Right renal cortex interstitium (tissue), 3 donors: ENCODE results near the gene GALNT4. TPM values are rescaled to one million over a fixed set of nuclear protein-coding genes. Genes with fewer than 3 reads are reported as not detected.

Experiments
- DNase-seq, 3 donors: peaks; one replicate each; pipeline ENCODE4 v3.0.0-alpha.2; 2013; ENCODE audit warnings: low read depth in 3 of 3, low spot score in 2 of 3
- polyA plus RNA-seq, 3 donors: library from polyadenylated mRNA; unstranded; fragments of 120-200 nt; gene quantifications; one replicate each; pipeline ENCODE4 v1.2.1, GENCODE V29; 2013; ENCODE audit not compliant: insufficient read length in 3 of 3

GALNT4 gene
- polyA plus RNA-seq, 3 donors: 8.6 to 10.0 (median 9.9) TPM

DNA sequence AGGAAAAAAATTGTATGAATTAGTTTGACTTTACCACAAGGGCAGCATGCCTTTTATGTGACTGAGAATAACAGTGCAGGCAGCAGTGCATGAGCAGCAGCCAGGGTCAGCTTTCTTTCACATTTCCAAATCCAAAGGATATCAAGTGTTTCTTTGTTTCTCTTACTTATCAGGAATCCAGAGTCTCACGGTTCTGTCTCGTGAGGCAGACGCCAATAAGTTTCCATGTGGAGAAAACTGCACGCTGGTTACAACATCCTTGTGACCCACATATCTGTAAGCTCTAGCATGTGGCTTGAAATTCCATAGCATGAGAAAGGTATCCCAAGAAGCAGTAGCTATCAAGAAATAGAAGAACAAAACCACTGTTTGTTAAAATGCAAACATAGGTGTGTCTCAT, 27.6 kb downstream of the GALNT4 start:
- DNase-seq: no peak

DNA sequence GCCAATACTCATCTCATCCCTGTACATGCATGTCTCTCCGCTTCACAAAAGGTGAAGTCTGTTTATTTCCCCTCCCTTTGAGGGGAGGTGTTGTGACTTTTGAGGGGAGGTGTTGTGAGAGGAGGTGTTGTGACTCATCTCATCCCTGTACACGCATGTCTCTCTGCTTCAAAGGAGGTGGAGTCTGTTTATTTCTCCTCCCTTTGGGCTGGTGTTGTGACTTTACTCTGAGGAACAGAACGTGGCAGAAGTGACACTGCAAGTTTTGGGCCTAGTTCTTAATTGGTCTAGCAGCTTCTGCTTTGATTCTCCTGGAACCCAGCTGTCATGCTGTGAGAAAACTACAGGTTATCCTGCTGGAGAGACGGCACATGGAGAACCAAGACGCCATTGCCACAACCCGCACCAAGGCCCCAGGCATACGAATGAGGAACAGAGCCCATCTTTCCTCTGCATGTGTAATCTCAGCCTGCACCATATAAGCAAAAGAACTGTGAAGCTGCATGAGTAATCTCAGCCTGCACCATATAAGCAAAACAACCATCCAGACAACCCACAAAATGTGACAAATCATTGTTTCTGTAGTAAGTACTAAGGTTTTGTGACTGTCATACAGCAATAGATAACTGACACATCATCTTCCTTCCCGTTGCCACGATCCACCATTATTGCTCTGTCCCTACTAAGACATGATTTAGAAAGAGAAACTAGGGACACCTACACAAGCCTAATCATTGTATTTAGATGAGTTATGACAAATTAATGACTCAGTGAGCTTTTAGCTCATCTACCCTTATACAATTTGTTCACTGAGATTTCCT, 30.0 kb downstream of the GALNT4 start:
- DNase-seq: no peak

DNA sequence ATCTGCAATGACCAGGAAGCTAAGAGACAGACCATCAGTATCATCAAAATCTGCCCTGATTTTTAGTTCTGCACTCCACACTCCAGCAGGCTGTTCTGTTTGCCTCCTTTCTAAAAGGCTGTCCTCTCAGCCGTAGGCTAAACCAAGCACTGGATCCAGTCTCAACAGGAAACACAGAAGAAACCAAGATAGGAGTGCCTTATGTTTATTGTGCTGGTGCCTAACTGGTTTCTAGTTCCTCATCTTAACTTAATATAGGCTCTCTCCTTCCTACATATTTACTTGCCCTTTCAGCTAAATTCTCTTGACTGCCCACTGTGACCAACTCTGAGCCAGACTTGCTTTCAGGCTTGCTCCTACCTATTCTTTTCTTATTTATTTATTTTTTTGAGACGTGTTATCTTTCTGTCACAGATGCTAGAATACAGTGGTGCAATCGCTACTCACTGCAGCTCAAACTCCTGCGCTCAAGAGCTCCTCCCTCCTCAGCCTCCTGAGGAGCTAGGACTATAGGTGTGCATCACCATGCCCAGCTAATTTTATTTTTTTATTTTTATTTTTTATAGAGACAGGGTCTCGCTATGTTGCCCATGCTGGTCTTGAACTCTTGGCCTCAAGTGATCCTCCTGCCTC, 30.8 kb downstream of the GALNT4 start:
- no peak for DNase-seq

DNA sequence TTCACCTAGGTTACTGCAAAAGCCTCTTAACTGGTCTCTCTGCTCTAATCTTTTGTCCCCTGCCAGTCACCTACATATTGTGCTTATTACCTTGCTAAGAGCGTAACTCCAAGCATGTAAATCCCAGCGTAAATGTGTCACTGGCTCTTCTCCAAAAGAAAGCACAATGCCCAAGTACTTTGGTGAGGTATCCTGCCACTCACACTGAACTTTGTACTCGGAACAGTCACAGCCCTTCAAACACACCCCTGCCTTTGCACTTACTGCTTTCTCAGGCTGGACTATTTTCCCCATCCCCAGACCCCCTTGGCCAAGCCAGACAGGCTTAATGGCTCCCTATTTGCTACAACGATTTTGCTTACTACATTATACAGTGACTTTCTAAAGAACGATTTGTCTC, 31.7 kb downstream of the GALNT4 start:
- no peak for DNase-seq

DNA sequence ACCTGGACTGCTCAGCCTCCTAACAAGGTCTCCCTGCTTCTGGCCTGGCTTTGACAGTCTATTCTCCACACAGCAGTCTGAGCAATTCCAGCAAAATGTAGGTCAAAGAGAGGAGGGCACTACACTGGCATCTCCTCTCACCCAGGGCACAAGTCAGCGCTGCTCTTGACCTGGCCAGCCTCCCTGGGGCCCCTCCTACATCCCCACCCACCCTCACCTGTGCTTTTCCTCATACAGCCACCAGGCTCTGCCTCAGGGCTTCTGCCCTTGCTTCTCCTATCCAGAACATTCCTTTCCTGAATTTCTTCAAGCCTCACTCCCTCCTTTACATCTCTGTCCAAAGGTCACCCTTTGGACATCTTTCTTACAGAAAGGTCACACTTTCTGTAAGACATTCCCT, 33.7 kb downstream of the GALNT4 start:
- DNase-seq: no peak

DNA sequence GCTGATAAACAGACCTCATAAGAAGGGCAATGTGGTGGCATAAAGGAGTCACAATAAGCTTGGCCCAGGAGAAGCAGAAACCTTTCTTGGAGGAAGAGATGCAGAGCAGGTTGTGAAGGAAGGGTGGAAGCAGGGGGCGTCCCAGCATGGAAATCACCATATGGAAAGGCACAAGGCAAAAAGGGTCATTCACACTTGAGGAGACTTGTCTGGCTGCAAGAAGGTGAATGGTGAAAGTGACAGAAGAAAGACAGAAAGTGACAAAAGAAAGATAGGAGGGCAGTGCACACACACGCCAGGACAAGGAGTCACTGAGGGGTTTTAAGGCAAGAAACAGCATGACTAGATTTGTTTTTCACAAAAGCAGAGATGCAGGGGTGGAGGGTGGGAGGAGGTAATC, 38.3 kb downstream of the GALNT4 start:
- DNase-seq: no peak

DNA sequence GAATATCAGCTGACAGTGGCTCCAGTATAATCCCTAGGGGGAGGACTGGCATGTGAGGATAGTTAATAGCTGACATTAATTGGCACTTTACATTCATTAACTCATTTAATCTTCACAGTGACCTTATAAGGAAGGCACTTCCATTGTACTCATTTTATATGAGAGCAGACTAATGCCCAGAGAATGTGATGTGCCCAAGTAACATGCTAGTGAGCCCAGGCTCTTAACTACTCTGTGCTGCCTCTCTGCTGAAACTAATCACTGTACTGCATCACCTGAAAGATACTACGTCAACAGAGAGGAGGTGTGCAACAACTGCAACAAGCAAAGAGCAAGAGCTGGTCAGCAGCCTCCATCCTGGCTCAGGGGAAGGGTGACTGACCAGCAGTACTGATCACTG, 40.1 kb downstream of the GALNT4 start:
- DNase-seq: no peak

DNA sequence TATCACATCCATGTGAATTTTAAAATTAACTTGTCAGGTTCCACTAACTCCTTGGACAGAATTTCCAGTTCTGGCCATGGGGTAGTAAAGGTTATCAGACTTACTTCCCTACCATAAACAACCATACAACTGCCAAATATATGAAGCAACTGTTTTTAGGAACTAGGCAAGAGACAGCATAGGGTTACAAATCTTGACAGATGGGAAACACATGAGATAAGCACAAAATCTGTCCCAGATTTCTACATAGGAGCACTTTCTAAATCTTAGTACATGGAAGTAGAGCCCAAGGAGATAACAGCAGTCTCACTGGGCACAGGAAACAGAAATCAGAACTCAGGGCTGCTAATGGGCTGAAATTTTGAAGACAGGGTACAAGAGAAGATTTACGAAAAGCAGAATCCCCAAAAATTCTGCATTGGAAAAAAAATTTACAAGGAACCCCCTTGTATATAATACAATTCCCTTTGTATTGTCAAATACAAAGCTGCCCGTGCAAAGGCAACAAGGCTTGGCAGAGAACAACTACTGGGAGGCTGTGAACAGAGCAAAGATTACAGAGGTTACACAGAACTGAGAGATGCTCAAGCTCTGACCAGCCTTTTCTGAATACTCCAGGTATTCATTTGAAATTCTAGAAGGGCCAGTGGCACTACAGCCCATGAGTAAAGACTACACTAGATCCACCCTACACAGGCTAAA, 43.2 kb downstream of the GALNT4 start:
- DNase-seq: no peak

DNA sequence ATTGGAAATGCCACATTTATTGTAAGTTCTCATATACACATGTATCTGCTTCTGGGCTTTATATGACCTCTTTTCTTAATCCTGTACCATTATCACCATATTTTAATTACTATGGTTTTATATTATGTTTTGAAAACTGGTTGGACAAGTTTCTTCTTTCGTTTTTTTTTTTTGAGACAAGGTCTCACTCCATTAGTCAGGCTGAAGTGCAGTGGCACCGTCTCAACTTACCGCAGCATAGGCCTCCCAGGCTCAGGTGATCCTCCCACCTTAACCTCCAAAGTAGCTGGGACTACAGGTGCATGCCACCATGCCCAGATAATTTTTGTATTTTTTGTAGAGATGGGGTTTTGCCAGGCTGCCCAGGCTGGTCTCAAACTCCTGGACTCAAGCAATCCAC, 44.6 kb downstream of the GALNT4 start:
- no peak for DNase-seq

DNA sequence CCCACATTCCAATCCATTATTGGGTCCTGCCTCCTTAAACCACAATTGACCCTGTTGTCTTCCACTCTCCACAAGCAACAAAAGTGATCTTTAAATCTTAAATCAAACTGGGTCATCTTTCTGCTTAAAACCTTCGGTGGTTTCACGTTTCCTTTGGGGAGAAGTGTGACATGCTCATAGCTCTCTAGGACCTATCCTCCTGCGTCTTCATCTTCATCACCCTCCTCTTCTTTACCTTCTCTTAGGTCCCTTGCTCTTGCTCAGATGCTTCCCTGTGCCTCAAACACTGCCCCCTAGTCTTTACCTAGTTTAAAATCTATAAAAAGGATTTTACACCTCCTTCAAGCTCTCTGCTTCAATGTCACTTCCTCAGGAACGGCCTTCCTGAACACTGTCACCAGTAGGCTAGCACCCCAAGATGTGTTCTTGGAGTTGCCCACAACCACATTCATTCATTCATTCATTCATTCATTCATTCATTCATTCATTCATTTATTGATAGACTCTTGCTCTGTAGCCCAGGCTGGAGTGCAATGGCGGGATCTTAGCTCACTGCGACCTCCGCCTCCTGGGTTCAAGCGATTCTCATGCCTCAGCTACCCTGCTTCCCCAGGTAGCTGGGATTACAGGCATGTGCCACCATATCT, 46.8 kb downstream of the GALNT4 start:
- no peak for DNase-seq

DNA sequence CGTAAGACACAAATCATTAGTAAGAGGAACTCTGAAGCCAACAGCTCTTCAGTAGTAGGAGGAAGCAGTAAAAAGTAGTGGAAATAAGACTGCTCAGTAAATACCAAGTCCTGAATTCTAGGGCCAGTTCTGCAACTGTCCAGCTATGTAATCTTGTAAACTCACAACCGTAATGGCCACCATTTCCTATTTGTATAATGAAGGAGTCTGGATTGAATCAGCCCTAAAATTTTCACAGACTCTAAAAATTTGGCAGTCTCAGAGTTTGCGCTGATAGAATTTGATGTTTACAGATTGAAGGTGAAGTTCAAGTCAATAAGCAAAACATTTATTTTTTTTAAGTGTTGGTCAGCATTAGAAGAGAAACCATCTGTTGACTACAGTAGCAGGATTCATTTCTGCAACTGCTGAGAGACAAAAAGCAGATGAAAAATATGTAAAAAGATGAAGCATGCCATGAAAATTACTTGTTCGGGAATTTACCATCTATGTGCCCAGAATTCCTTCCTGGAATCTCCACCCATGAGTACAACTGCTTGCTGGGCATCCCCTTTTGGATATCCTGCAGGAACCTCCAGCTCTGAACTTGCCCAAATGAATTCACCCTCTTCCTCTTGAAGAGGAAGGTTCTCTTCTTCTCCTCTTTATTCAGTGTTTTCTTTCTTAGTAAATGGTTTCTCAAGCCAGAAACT, 47.5 kb downstream of the GALNT4 start:
- DNase-seq: no peak

DNA sequence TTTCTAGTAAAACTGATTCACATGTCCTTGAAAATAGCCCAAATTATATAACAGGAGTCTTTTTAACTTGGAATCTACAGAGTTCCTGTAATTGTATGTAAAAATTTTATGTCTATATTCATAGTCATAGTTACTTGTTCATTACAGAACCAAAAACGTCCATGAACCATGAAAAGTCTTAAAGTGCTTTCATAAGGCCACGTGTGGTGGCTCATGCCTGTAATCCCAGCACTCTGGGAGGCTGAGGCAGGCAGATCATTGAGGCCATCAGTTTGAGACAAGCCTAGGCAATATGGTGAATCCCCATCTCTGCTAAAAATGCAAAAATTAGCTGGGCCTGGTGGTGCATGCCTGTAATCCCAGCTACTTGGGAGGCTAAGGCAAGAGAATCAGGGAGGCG, 48.4 kb downstream of the GALNT4 start:
- DNase-seq: no peak

DNA sequence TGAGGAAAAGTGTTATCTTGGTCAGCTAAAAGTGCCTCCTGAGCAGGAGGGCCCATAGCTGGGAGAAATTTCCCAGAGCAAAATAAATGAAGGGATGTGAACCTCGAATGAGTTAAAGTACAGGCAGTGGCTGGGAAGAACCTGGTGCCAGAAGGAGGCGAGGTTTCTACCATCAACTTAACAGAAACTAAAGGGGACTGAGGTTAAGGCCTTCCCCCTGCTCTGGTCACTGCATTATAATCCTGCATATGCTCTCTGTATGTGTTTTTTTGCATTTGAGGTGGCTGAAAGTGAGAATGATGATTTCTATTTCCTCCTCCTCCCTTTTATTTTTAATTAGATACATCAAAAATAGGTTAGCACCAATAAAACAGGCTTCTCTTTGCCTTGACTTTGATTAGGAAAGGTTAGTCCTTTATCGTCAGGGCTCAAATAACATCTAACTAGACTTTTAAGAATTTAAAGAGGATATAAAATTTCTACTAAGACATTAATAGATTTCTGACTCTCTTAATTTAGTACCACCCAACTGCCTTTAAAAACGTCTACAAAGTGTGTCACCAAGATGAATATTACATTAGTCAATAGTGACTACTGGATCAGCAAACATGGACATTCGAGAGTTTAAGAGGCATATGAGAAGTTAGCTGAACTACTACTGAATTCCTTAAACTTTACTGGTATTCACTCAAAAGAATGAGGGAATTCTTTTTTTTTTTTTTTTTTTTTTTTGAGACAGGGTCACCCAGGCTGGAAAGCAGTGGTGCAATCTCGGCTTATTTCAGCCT, 49.2 kb downstream of the GALNT4 start:
- no peak for DNase-seq

DNA sequence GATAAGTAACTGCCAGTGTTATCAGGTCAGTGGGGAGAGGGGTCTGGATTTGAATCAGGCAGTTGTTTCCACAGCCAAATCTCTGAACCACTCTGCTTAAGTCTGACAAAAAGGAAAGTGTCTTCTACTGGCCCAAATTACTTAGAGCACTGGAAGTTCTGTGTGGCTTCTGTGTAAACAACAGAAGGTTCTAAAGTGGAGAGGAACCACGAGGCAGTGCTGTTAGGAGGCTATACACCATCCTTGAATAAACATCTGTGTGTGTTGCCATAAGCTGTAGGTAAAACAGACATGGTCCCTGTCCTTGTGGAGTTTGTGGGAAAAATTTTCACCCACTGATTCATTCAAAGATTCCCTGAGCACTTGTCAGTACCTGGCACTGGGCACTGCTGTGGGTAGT, 50.0 kb downstream of the GALNT4 start:
- no peak for DNase-seq

Other genes with a start within 250 kb of the GALNT4 start
- gene DUSP6, start 172.3 kb downstream of the GALNT4 start, polyA plus RNA-seq: 10 to 100 TPM; 85.8 to 94.2 (median 87.2) TPM
- 10 to 100 TPM; 20.5 to 22.5 (median 21.3) TPM for gene POC1B, start 1.3 kb upstream of the GALNT4 start, polyA plus RNA-seq
- gene ATP2B1, start 184.0 kb upstream of the GALNT4 start, polyA plus RNA-seq: 100 to 1,000 TPM in 2 of 3 donors, 10 to 100 TPM in 1; 96.6 to 123 (median 100) TPM